ENCODE measurements around the gene ZNF324. TPM values are rescaled to one million over a fixed set of nuclear protein-coding genes. Genes with fewer than 3 reads are reported as not detected.

ZNF324 gene
- total RNA-seq, 1 experiment from 2014 or later: 11.6 TPM

- DNase-seq (ENCODE audit: low spot score): no peak
- in situ Hi-C loops (cut with HindIII; ENCODE audit: low sequenced_read_pairs): no loop called here
These were observed 51.6 kb downstream of the ZNF324 start for GRCh38 chr19:58518256-58519086.

GRCh38 chr19:58519087-58519354 lies 52.1 kb downstream of the ZNF324 start:
- DNase-seq (ENCODE audit: low spot score): peak; percentile 56
- in situ Hi-C loops (cut with HindIII; ENCODE audit: low sequenced_read_pairs): no loop called here

- in situ Hi-C loops (cut with HindIII; ENCODE audit: low sequenced_read_pairs): no loop called here
- peak; percentile 96 for DNase-seq (ENCODE audit: low spot score)
These were observed 52.7 kb downstream of the ZNF324 start, which contains the start of gene ZBTB45 for GRCh38 chr19:58519355-58520256. Gene ZBTB45 (minus strand): TSS chr19:58519810. CDS start chr19:58517673, 2,137 bp downstream.

- in situ Hi-C loops (cut with HindIII; ENCODE audit: low sequenced_read_pairs): no loop called here
- no peak for DNase-seq (ENCODE audit: low spot score)
These were observed 53.3 kb downstream of the ZNF324 start for GRCh38 chr19:58520257-58520599.

DNA sequence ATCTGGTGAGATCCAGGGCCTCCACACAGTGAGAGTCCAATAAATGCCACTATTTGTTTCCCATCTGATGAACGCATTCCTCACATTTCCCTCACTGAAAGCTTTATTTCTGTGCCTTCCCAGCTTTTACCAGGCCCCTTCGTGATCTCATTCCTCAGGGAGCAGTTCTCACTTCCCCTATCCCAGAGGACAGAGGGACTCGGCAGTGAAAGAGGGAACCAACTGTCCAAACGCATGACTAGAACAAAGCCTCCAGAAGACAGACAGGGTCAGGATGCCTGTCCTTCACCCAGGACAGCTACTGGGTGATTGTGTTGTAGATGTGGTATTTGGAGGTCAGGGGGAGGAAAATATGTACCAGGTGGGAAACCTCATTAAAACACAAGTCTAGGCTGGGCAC lies 54.8 kb downstream of the ZNF324 start:
- in situ Hi-C loops (cut with HindIII; ENCODE audit: low sequenced_read_pairs): no loop called here
- no peak for DNase-seq (ENCODE audit: low spot score)

DNA sequence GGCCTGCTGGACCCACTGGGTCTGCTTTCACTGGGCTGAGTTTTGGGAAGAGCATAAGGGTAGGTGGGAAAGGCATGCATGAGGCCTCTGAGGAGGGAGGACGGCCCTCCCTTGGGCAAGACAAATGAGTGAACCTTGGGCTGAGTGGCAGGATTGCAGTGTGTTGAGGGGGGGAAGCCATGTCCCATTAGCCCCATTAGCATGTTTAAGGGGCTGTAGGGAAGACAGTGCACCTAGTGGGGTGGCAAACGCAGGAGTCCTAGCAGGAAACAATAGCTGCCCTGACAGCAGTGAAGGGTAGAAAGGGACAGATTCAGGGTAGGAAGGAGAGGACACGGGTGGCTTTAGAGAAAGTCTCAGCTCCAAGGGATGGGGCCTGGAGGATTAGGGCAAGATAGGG lies 55.8 kb downstream of the ZNF324 start:
- in situ Hi-C loops (cut with HindIII; ENCODE audit: low sequenced_read_pairs): no loop called here
- no peak for DNase-seq (ENCODE audit: low spot score)

Other genes with a start within 250 kb of the ZNF324 start
- 51.5 and 64.3 TPM in 2 replicates for gene ZNF544, start 238.2 kb upstream of the ZNF324 start, total RNA-seq (2014; rRNA removed; shearing (Covaris generic))
- gene ZNF8, start 188.1 kb upstream of the ZNF324 start, total RNA-seq (2014; rRNA removed; shearing (Covaris generic)): 5.2 and 6.5 TPM in 2 replicates
- 22.0 and 23.4 TPM in 2 replicates for gene ERVK3-1, start 161.7 kb upstream of the ZNF324 start, total RNA-seq (2014; rRNA removed; shearing (Covaris generic))
- 2.9 and 3.7 TPM in 2 replicates for gene ZSCAN22, start 140.1 kb upstream of the ZNF324 start, total RNA-seq (2014; rRNA removed; shearing (Covaris generic))
- gene A1BG, start 113.6 kb upstream of the ZNF324 start, total RNA-seq (2014; rRNA removed; shearing (Covaris generic)): 64.2 and 80.3 TPM in 2 replicates
- gene ZNF497, start 104.3 kb upstream of the ZNF324 start, total RNA-seq (2014; rRNA removed; shearing (Covaris generic)): 1.2 and 4.7 TPM in 2 replicates
- 9.2 and 9.6 TPM in 2 replicates for gene ZNF837, start 86.0 kb upstream of the ZNF324 start, total RNA-seq (2014; rRNA removed; shearing (Covaris generic))
- 2,081 and 2,975 TPM in 2 replicates for gene RPS5, start 79.8 kb upstream of the ZNF324 start, total RNA-seq (2014; rRNA removed; shearing (Covaris generic))
- gene RNF225, start 71.4 kb upstream of the ZNF324 start, total RNA-seq (2014; rRNA removed; shearing (Covaris generic)): not detected in 2 replicates
- 25.8 and 60.2 TPM in 2 replicates for gene ZNF584, start 58.4 kb upstream of the ZNF324 start, total RNA-seq (2014; rRNA removed; shearing (Covaris generic))
- not detected in 2 replicates for gene ZNF132, start 26.9 kb upstream of the ZNF324 start, total RNA-seq (2014; rRNA removed; shearing (Covaris generic))
- 8.1 and 11.0 TPM in 2 replicates for gene ZNF324B, start 15.5 kb upstream of the ZNF324 start, total RNA-seq (2014; rRNA removed; shearing (Covaris generic))
- 12.8 and 22.3 TPM in 2 replicates for gene ZNF446, start 9.3 kb downstream of the ZNF324 start, total RNA-seq (2014; rRNA removed; shearing (Covaris generic))
- gene SLC27A5, start 44.9 kb downstream of the ZNF324 start, total RNA-seq (2014; rRNA removed; shearing (Covaris generic)): 12.0 and 28.6 TPM in 2 replicates
- 6.1 and 6.6 TPM in 2 replicates for gene ZBTB45, start 52.7 kb downstream of the ZNF324 start, total RNA-seq (2014; rRNA removed; shearing (Covaris generic))
- gene TRIM28, start 77.0 kb downstream of the ZNF324 start, total RNA-seq (2014; rRNA removed; shearing (Covaris generic)): 579 and 1,015 TPM in 2 replicates
- 71.9 and 97.7 TPM in 2 replicates for gene CHMP2A, start 88.0 kb downstream of the ZNF324 start, total RNA-seq (2014; rRNA removed; shearing (Covaris generic))
- gene UBE2M, start 91.5 kb downstream of the ZNF324 start, total RNA-seq (2014; rRNA removed; shearing (Covaris generic)): 187 and 192 TPM in 2 replicates
- gene MZF1, start 106.3 kb downstream of the ZNF324 start, total RNA-seq (2014; rRNA removed; shearing (Covaris generic)): 9.4 and 10.7 TPM in 2 replicates